ENCODE data around the gene PYROXD2.

The PYROXD2 gene

DNA sequence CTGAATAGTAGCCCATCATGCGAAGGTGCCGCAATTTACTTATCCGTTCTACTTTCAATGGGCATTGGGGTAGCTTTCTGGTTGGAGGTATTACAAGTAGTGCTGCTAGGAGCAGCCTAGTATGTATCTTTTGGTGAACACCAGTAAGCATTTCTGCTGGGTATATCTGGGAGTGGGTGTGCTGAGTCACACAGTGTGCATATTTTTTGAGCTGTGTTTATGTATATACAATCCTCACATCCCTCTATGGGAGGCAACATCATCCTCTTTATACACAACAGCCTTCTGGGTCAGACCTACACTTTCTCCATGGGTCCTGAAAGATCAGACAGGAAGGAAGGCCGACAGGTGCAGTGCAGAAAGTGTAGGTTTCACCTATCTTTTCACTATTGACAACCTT lies 36.3 kb downstream of the PYROXD2 start:
- H3K4me2 ChIP-seq (ENCODE audit: low read length): no peak overlapping the region
- H3K9me3 ChIP-seq (ENCODE audit: insufficient read depth, low read length): no peaks in the 10 kb centered on the region
- H3K36me3 ChIP-seq (replicated peaks; ENCODE audit: low read depth, low read length): no peaks in the 10 kb centered on the region

GRCh38 chr10:98377536-98377935 lies 37.4 kb downstream of the PYROXD2 start:
- Histone ChIP-seq H2AFZ (ENCODE audit: low read depth, low read length) (no peak overlapping the region), H3K27me3 (ENCODE audit: low read depth, low read length) (peaks cover 10% of the 10 kb centered on the region), H3K4me1 (ENCODE audit: low read length) (no peaks in the 10 kb centered on the region), H3K9me3 (ENCODE audit: insufficient read depth, low read length) (no peaks in the 10 kb centered on the region), H3K36me3 (replicated peaks; ENCODE audit: low read depth, low read length) (no peaks in the 10 kb centered on the region), H3K9ac (ENCODE audit: low read length) (no peak overlapping the region), H3K4me2 (ENCODE audit: low read length) (no peak overlapping the region), H3K27ac (ENCODE audit: low read length) (no peak overlapping the region), H3K79me2 (ENCODE audit: low read length) (no peaks in the 10 kb centered on the region), H3K4me3 (ENCODE audit: low read length) (no peak overlapping the region), H4K20me1 (ENCODE audit: insufficient read depth, low read length) (no peaks in the 10 kb centered on the region)
- TF ChIP-seq, protein P1, sequence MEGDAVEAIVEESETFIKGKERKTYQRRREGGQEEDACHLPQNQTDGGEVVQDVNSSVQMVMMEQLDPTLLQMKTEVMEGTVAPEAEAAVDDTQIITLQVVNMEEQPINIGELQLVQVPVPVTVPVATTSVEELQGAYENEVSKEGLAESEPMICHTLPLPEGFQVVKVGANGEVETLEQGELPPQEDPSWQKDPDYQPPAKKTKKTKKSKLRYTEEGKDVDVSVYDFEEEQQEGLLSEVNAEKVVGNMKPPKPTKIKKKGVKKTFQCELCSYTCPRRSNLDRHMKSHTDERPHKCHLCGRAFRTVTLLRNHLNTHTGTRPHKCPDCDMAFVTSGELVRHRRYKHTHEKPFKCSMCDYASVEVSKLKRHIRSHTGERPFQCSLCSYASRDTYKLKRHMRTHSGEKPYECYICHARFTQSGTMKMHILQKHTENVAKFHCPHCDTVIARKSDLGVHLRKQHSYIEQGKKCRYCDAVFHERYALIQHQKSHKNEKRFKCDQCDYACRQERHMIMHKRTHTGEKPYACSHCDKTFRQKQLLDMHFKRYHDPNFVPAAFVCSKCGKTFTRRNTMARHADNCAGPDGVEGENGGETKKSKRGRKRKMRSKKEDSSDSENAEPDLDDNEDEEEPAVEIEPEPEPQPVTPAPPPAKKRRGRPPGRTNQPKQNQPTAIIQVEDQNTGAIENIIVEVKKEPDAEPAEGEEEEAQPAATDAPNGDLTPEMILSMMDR (IDR thresholded peaks at IDR 0.05; ENCODE audit: low read depth, low read length): no peak
- TF ChIP-seq EZH2phosphoT487 (IDR thresholded peaks at IDR 0.05; ENCODE audit: low read depth): no peak

More for the DNA sequence above, 36.3 kb downstream of the PYROXD2 start:
- H3K4me1 ChIP-seq (ENCODE audit: low read length): no peaks in the 10 kb centered on the region
- no peaks in the 10 kb centered on the region for H3K79me2 ChIP-seq (ENCODE audit: low read length)
- peaks cover 8% of the 10 kb centered on the region for H3K27me3 ChIP-seq (ENCODE audit: low read depth, low read length)
- TF ChIP-seq, protein P1 (IDR thresholded peaks at IDR 0.05; ENCODE audit: low read depth, low read length): no peak
- no peak for TF ChIP-seq EZH2phosphoT487 (IDR thresholded peaks at IDR 0.05; ENCODE audit: low read depth)
- H3K4me3 ChIP-seq (ENCODE audit: low read length): no peak overlapping the region
- H4K20me1 ChIP-seq (ENCODE audit: insufficient read depth, low read length): no peaks in the 10 kb centered on the region
- H3K27ac ChIP-seq (ENCODE audit: low read length): no peak overlapping the region
- no peak overlapping the region for H2AFZ ChIP-seq (ENCODE audit: low read depth, low read length)
- H3K9ac ChIP-seq (ENCODE audit: low read length): no peak overlapping the region

- Histone ChIP-seq H3K4me1 (ENCODE audit: low read length) (no peaks in the 10 kb centered on the region), H4K20me1 (ENCODE audit: insufficient read depth, low read length) (no peaks in the 10 kb centered on the region), H3K4me3 (ENCODE audit: low read length) (no peak overlapping the region)
These were observed 38.0 kb downstream of the PYROXD2 start for GRCh38 chr10:98377001-98377400.

GRCh38 chr10:98376485-98376884 lies 38.5 kb downstream of the PYROXD2 start:
- H3K4me2 ChIP-seq (ENCODE audit: low read length): no peak overlapping the region
- peaks cover 10% of the 10 kb centered on the region for H3K27me3 ChIP-seq (ENCODE audit: low read depth, low read length)
- no peak overlapping the region for H3K27ac ChIP-seq (ENCODE audit: low read length)
- no peaks in the 10 kb centered on the region for H3K4me1 ChIP-seq (ENCODE audit: low read length)
- no peak overlapping the region for H2AFZ ChIP-seq (ENCODE audit: low read depth, low read length)
- TF ChIP-seq, protein P1 (IDR thresholded peaks at IDR 0.05; ENCODE audit: low read depth, low read length): no peak
- TF ChIP-seq EZH2phosphoT487 (IDR thresholded peaks at IDR 0.05; ENCODE audit: low read depth): no peak
- H3K36me3 ChIP-seq (replicated peaks; ENCODE audit: low read depth, low read length): no peaks in the 10 kb centered on the region
- no peaks in the 10 kb centered on the region for H3K9me3 ChIP-seq (ENCODE audit: insufficient read depth, low read length)
- H3K4me3 ChIP-seq (ENCODE audit: low read length): no peak overlapping the region
- no peaks in the 10 kb centered on the region for H3K79me2 ChIP-seq (ENCODE audit: low read length)
- H3K9ac ChIP-seq (ENCODE audit: low read length): no peak overlapping the region
- H4K20me1 ChIP-seq (ENCODE audit: insufficient read depth, low read length): no peaks in the 10 kb centered on the region

More at GRCh38 chr10:98377001-98377400, 38.0 kb downstream of the PYROXD2 start:
- Histone ChIP-seq H3K4me2 (ENCODE audit: low read length) (no peak overlapping the region), H3K36me3 (replicated peaks; ENCODE audit: low read depth, low read length) (no peaks in the 10 kb centered on the region), H3K27ac (ENCODE audit: low read length) (no peak overlapping the region), H3K79me2 (ENCODE audit: low read length) (no peaks in the 10 kb centered on the region), H3K9ac (ENCODE audit: low read length) (no peak overlapping the region), H3K9me3 (ENCODE audit: insufficient read depth, low read length) (no peaks in the 10 kb centered on the region), H3K27me3 (ENCODE audit: low read depth, low read length) (peaks cover 10% of the 10 kb centered on the region), H2AFZ (ENCODE audit: low read depth, low read length) (no peak overlapping the region)
- TF ChIP-seq, protein P1 (IDR thresholded peaks at IDR 0.05; ENCODE audit: low read depth, low read length): no peak
- TF ChIP-seq EZH2phosphoT487 (IDR thresholded peaks at IDR 0.05; ENCODE audit: low read depth): no peak
